Measurements from ENCODE around the gene TSEN15. TPM values are rescaled to one million over a fixed set of nuclear protein-coding genes. Genes with fewer than 3 reads are reported as not detected.

Gene TSEN15
- polyA plus RNA-seq, 1 donor (not counting 4 experiments of a cell fraction or from before 2014, with no cell fraction given), result 46.7 TPM

DNA sequence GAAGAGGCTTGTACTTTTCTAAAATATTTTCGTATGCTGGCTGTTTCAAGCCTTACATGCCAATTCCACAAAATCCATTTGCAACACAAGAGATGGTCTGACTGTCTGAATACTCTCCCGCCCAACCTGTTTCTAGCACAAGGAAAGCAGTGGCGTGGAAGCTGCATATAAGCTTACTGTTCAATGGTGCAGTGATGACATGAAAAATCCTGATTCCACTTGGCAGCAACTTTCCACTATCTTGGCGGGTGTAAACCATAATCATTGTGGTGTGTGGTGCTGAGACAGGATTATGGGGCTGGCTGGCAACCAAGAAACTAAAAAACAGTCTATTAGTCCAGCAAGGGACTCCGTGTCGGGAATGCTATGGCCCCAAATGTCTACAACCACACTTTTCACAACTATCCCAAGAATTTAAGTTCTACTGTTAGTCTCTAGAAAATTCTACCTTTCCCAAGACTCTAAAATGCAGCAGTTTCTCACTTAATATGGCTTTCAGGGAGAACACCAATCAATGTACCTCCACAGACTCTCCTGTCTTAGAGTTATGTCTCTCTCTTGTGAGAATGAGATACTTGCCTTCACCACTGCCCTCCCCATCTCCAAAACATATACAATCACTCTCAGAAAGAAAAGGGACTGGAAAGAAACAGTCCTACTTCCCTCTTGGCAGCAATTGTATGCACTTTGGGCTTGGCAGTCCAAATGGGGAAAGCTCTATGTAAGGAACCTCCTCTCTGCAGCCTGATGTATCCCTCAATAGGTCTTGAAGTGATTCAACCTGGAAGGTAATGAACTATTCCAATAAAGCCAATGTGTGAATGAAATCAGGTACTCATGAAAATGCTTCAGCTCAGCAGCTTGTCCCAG, 23.5 kb upstream of the TSEN15 start:
- Histone ChIP-seq H3K27me3 (ENCODE audit: control insufficient read depth, extremely low read depth, insufficient read depth, low read length) (peaks cover 25% of the 10 kb centered on the region), H3K36me3 (ENCODE audit: control insufficient read depth in 2 of 2, extremely low read depth in 1 of 2, insufficient read depth in 2 of 2, low read length in 2 of 2) (no peaks in the 10 kb centered on the region), H4K20me1 (ENCODE audit: control insufficient read depth, extremely low read depth, insufficient read depth, low read length) (no peaks in the 10 kb centered on the region), H3K27ac (ENCODE audit: control insufficient read depth, insufficient read depth, low read length) (no peak overlapping the region), H3K4me3 (ENCODE audit: control insufficient read depth in 2 of 3, extremely low read depth in 1 of 3, insufficient read depth in 2 of 3, low read depth in 1 of 3, low read length in 3 of 3) (no peak overlapping the region), H3K9me1 (ENCODE audit: control insufficient read depth, extremely low read depth, insufficient read depth, low read length) (no peaks in the 10 kb centered on the region), H2AFZ (ENCODE audit: control insufficient read depth, low read length) (no peak overlapping the region), H3K79me2 (ENCODE audit: control insufficient read depth, insufficient read depth, low read length) (no peaks in the 10 kb centered on the region), H3K9ac (ENCODE audit: control insufficient read depth, extremely low read depth, insufficient read depth, low read length) (no peak overlapping the region), H3K4me1 (ENCODE audit: control insufficient read depth, extremely low read depth, insufficient read depth, low read length) (no peaks in the 10 kb centered on the region), H3K4me2 (ENCODE audit: control insufficient read depth, extremely low read depth, insufficient read depth, low read depth, low read length) (no peak overlapping the region), H3K9me3 (ENCODE audit: control insufficient read depth, low read depth, low read length) (no peaks in the 10 kb centered on the region)
- no peak for FAIRE-seq
- peak; percentile 13 for TF ChIP-seq EZH2 (IDR thresholded peaks at IDR 0.05; ENCODE audit: low read length)
- TF ChIP-seq, protein P1, sequence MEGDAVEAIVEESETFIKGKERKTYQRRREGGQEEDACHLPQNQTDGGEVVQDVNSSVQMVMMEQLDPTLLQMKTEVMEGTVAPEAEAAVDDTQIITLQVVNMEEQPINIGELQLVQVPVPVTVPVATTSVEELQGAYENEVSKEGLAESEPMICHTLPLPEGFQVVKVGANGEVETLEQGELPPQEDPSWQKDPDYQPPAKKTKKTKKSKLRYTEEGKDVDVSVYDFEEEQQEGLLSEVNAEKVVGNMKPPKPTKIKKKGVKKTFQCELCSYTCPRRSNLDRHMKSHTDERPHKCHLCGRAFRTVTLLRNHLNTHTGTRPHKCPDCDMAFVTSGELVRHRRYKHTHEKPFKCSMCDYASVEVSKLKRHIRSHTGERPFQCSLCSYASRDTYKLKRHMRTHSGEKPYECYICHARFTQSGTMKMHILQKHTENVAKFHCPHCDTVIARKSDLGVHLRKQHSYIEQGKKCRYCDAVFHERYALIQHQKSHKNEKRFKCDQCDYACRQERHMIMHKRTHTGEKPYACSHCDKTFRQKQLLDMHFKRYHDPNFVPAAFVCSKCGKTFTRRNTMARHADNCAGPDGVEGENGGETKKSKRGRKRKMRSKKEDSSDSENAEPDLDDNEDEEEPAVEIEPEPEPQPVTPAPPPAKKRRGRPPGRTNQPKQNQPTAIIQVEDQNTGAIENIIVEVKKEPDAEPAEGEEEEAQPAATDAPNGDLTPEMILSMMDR (optimal IDR thresholded peaks at IDR 0.05 in 1 of 3, IDR thresholded peaks at IDR 0.05 in 1 of 3, conservative IDR thresholded peaks at IDR 0.05 in 1 of 3; ENCODE audit: extremely low read depth in 1 of 3, insufficient read depth in 2 of 3, low read length in 3 of 3), result no peak
- dilution Hi-C loops (cut with MboI; ENCODE audit: extremely low pct_ligation_motif_present, low sequenced_read_pairs), result no loop called here
- DNase-seq (ENCODE audit: low read depth, low spot score), result no peak

- H3K79me2 ChIP-seq (ENCODE audit: control insufficient read depth, insufficient read depth, low read length), result no peaks in the 10 kb centered on the region
- peaks cover 32% of the 10 kb centered on the region for H3K27me3 ChIP-seq (ENCODE audit: control insufficient read depth, extremely low read depth, insufficient read depth, low read length)
- no peak overlapping the region for H3K27ac ChIP-seq (ENCODE audit: control insufficient read depth, insufficient read depth, low read length)
- FAIRE-seq, result no peak
- dilution Hi-C loops (cut with MboI; ENCODE audit: extremely low pct_ligation_motif_present, low sequenced_read_pairs), result no loop called here
- H3K4me1 ChIP-seq (ENCODE audit: control insufficient read depth, extremely low read depth, insufficient read depth, low read length), result no peaks in the 10 kb centered on the region
- no peaks in the 10 kb centered on the region for H3K36me3 ChIP-seq (ENCODE audit: control insufficient read depth in 2 of 2, extremely low read depth in 1 of 2, insufficient read depth in 2 of 2, low read length in 2 of 2)
- H3K9me3 ChIP-seq (ENCODE audit: control insufficient read depth, low read depth, low read length), result no peaks in the 10 kb centered on the region
- no peak overlapping the region for H3K9ac ChIP-seq (ENCODE audit: control insufficient read depth, extremely low read depth, insufficient read depth, low read length)
- TF ChIP-seq, protein P1 (optimal IDR thresholded peaks at IDR 0.05 in 1 of 3, IDR thresholded peaks at IDR 0.05 in 1 of 3, conservative IDR thresholded peaks at IDR 0.05 in 1 of 3; ENCODE audit: extremely low read depth in 1 of 3, insufficient read depth in 2 of 3, low read length in 3 of 3), result no peak
- TF ChIP-seq EZH2 (IDR thresholded peaks at IDR 0.05; ENCODE audit: low read length), result no peak
- no peak overlapping the region for H3K4me2 ChIP-seq (ENCODE audit: control insufficient read depth, extremely low read depth, insufficient read depth, low read depth, low read length)
- H2AFZ ChIP-seq (ENCODE audit: control insufficient read depth, low read length), result no peak overlapping the region
- no peaks in the 10 kb centered on the region for H3K9me1 ChIP-seq (ENCODE audit: control insufficient read depth, extremely low read depth, insufficient read depth, low read length)
- no peak overlapping the region for H3K4me3 ChIP-seq (ENCODE audit: control insufficient read depth in 2 of 3, extremely low read depth in 1 of 3, insufficient read depth in 2 of 3, low read depth in 1 of 3, low read length in 3 of 3)
- no peaks in the 10 kb centered on the region for H4K20me1 ChIP-seq (ENCODE audit: control insufficient read depth, extremely low read depth, insufficient read depth, low read length)
- no peak for DNase-seq (ENCODE audit: low read depth, low spot score)
Observed at GRCh38 chr1:184028854-184029623, 22.5 kb upstream of the TSEN15 start.

Data from keratinocyte (primary cell).